ENCODE results near the gene KLHL22.
"Not testable (repeated sequence)": the region's sequence is repeated elsewhere in the genome, so short reads cannot be mapped to it uniquely, and the experiment has no call there.

Gene KLHL22

GRCh38 chr22:20430720-20431510, 64.7 kb downstream of the KLHL22 start:
- no peak for DNase-seq

- no peak for DNase-seq
These were observed 65.4 kb downstream of the KLHL22 start for GRCh38 chr22:20430101-20430719.

- DNase-seq: no peak
These were observed 66.1 kb downstream of the KLHL22 start for GRCh38 chr22:20429254-20430100.

- DNase-seq: no peak
These were observed 66.9 kb downstream of the KLHL22 start for GRCh38 chr22:20428496-20429253.

GRCh38 chr22:20427945-20428417, 67.6 kb downstream of the KLHL22 start:
- DNase-seq: no peak

GRCh38 chr22:20427104-20427944, 68.3 kb downstream of the KLHL22 start:
- DNase-seq: no peak

GRCh38 chr22:20426259-20426615, 69.4 kb downstream of the KLHL22 start:
- DNase-seq: no peak

GRCh38 chr22:20425566-20426258, 69.9 kb downstream of the KLHL22 start:
- DNase-seq: no peak

- DNase-seq: no peak
These were observed 70.5 kb downstream of the KLHL22 start for GRCh38 chr22:20424932-20425565.

GRCh38 chr22:20424568-20424931, 71.0 kb downstream of the KLHL22 start:
- DNase-seq: no peak

GRCh38 chr22:20423906-20424551, 71.6 kb downstream of the KLHL22 start:
- DNase-seq: no peak

GRCh38 chr22:20423008-20423905, 72.3 kb downstream of the KLHL22 start:
- no peak for DNase-seq

GRCh38 chr22:20422271-20423007, 73.2 kb downstream of the KLHL22 start:
- DNase-seq: no peak

- DNase-seq: no peak
These were observed 74.1 kb downstream of the KLHL22 start for GRCh38 chr22:20421507-20421874.

- DNase-seq: no peak
These were observed 75.3 kb downstream of the KLHL22 start for GRCh38 chr22:20420157-20420842.

GRCh38 chr22:20419664-20419951, 76.0 kb downstream of the KLHL22 start:
- no peak for DNase-seq

GRCh38 chr22:20418211-20418788, 77.3 kb downstream of the KLHL22 start:
- DNase-seq: peak in 1 of 2 experiments; percentile 43

GRCh38 chr22:20415699-20416098, 79.9 kb downstream of the KLHL22 start:
- not testable (repeated sequence) for DNase-seq
